Neuronal stem cell (in vitro differentiated cells): ENCODE measurements around the gene PXN.
A peak's percentile ranks its signal among the peaks of the same experiment; 100 is the strongest.
"Not testable (repeated sequence)": the region's sequence is repeated elsewhere in the genome, so short reads cannot be mapped to it uniquely, and the experiment has no call there.

ENCODE experiments used
- DNase-seq: peaks from one replicate; pipeline ENCODE4 v3.0.0-alpha.2; 2013; ENCODE audit warnings: low spot score
- H2AFZ ChIP-seq: one replicate; pipeline ENCODE4 v1.6.1; 2013; ENCODE audit warnings: mild to moderate bottlenecking, low read length, inconsistent platforms
- H2AK5ac ChIP-seq: 2 replicates; pipeline ENCODE4 v1.6.1; 2013; ENCODE audit warnings: low read depth, mild to moderate bottlenecking, inconsistent platforms, low read length, moderate library complexity, mixed read lengths
- H2BK120ac ChIP-seq: 2 replicates; pipeline ENCODE4 v1.6.1; 2013; ENCODE audit warnings: low read depth, mild to moderate bottlenecking, inconsistent platforms, low read length, moderate library complexity, mixed read lengths
- H2BK12ac ChIP-seq: one replicate; pipeline ENCODE4 v1.6.1; 2013; ENCODE audit warnings: low read length, inconsistent platforms
- H2BK15ac ChIP-seq: 2 replicates; pipeline ENCODE4 v1.6.1; 2013; ENCODE audit warnings: mild to moderate bottlenecking, low read length, inconsistent platforms, mixed read lengths
- H2BK5ac ChIP-seq: one replicate; pipeline ENCODE4 v1.6.1; 2013; ENCODE audit warnings: inconsistent platforms, mild to moderate bottlenecking, low read length, moderate library complexity
- H3K14ac ChIP-seq: one replicate; pipeline ENCODE4 v1.6.1; 2013; ENCODE audit warnings: low read length, inconsistent platforms
- H3K18ac ChIP-seq: 2 replicates; pipeline ENCODE4 v1.6.1; 2013; ENCODE audit warnings: low read length, inconsistent platforms
- H3K23ac ChIP-seq: 2 replicates; pipeline ENCODE4 v1.6.1; 2013; ENCODE audit warnings: low read depth, mild to moderate bottlenecking, mixed read lengths, low read length, inconsistent platforms; ENCODE audit not compliant: poor library complexity
- H3K27ac ChIP-seq: replicated peaks from 3 replicates; pipeline ENCODE4 v1.5.1; 2013; ENCODE audit warnings: low read length, inconsistent platforms
- H3K27me3 ChIP-seq, 3 experiments: 2 replicates each; pipeline ENCODE4 v1.6.1; 2013; ENCODE audit warnings: low read length in 3 of 3, mild to moderate bottlenecking in 2 of 3, inconsistent platforms in 1 of 3, low read depth in 1 of 3, mixed read lengths in 1 of 3, moderate library complexity in 1 of 3; ENCODE audit not compliant: control insufficient read depth in 3 of 3, insufficient read depth in 3 of 3
- H3K36me3 ChIP-seq, 2 donors: replicated peaks in 1 of 2; 2 replicates each; pipeline ENCODE4 v1.6.1; 2013; ENCODE audit warnings: low read length in 2 of 2; ENCODE audit not compliant: control insufficient read depth in 2 of 2, insufficient read depth in 2 of 2
- H3K4ac ChIP-seq: 2 replicates; pipeline ENCODE4 v1.6.1; 2013; ENCODE audit warnings: inconsistent platforms, mild to moderate bottlenecking, low read length, moderate library complexity
- H3K4me1 ChIP-seq, 2 donors: 1 replicate in 1 of 2; 2 replicates in 1 of 2; pipeline ENCODE4 v1.6.1; 2013; ENCODE audit warnings: low read length in 2 of 2, low read depth in 1 of 2; ENCODE audit not compliant: control insufficient read depth in 2 of 2, insufficient read depth in 1 of 2
- H3K4me2 ChIP-seq: one replicate; pipeline ENCODE4 v1.6.1; 2013; ENCODE audit warnings: mild to moderate bottlenecking, low read length, inconsistent platforms; ENCODE audit not compliant: insufficient read depth, poor library complexity, severe bottlenecking
- H3K4me3 ChIP-seq, 2 donors: 2 replicates each; pipeline ENCODE4 v1.5.1; 2013; ENCODE audit warnings: low read length in 2 of 2, mild to moderate bottlenecking in 2 of 2, inconsistent platforms in 1 of 2, moderate library complexity in 1 of 2
- H3K79me1 ChIP-seq: one replicate; pipeline ENCODE4 v1.6.1; 2013; ENCODE audit warnings: low read depth, mild to moderate bottlenecking, inconsistent platforms, low read length, moderate library complexity
- H3K9ac ChIP-seq: one replicate; pipeline ENCODE4 v1.6.1; 2013; ENCODE audit warnings: mild to moderate bottlenecking, low read depth, low read length, inconsistent platforms; ENCODE audit not compliant: poor library complexity
- H3K9me3 ChIP-seq, 2 donors: replicated peaks in 1 of 2; 2 replicates each; pipeline versions ENCODE3 to v1.6.1; 2013; ENCODE audit warnings: low read length in 2 of 2, mild to moderate bottlenecking in 2 of 2, inconsistent platforms in 1 of 2, low read depth in 1 of 2, mixed read lengths in 1 of 2, moderate library complexity in 1 of 2; ENCODE audit not compliant: control insufficient read depth in 2 of 2, insufficient read depth in 1 of 2
- H4K8ac ChIP-seq: one replicate; pipeline ENCODE4 v1.6.1; 2013; ENCODE audit warnings: low read depth, mild to moderate bottlenecking, inconsistent platforms, low read length, moderate library complexity
- H4K91ac ChIP-seq: one replicate; pipeline ENCODE4 v1.6.1; 2013; ENCODE audit warnings: low read length, low read depth, mild to moderate bottlenecking, inconsistent platforms; ENCODE audit not compliant: poor library complexity
- WGBS, 2 donors: extraction: QIAGEN DNeasy Blood & Tissue Kit; methylation state at CpG; one replicate each; pipeline ENCODE4 v1.1.7; 2013; ENCODE audit warnings: missing lambda C conversion rate in 2 of 2, mixed read lengths in 1 of 2; ENCODE audit not compliant: insufficient read length in 2 of 2, insufficient replicate concordance in 1 of 2; ENCODE audit errors: extremely low coverage in 2 of 2; 5-methylcytosine and 5-hydroxymethylcytosine counted together

PXN gene

DNA sequence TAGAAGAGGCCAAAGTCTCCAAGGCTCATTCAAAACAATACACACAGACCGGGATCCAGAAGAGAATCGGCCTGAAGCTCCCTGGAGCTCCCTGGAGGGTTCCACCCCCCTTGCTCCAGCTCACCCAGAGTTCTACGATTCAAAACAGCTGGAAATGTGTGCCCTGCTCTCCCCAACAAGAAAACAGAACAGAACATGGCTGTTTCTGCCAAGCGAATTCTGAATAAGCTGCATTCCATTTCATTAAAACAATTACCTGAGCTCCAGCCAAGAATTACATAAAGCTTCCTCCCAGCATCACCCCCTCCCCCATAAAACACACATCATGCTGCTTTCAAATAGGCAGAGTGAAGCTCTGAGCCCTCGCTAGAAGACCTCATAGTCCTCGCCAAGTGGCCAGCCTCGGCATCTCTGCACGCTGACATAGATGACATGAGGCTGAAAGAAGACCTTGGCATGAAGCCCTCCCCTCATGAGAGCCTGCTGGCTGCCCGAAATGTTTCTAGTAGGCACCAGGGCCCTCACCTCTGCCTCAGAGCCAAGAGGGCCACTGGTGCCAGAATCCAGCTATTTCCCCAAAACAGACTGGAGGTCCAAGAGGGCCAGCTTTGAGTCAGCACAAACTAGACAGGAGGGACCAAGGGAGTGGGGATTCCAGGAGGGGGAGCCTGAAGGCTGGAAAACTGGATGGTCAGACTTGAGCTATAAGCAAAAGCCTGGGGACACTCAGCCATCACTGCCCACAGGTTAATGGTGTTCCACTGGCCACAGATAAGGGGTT, 8.3 kb downstream of the PXN start:
- Histone ChIP-seq H3K14ac (no peak overlapping the region), H3K27me3 (no peaks in the 10 kb centered on the region), H3K9me3 (peaks cover 0 to 2% of the 10 kb centered on the region in 2 donors), H2BK12ac (no peak overlapping the region), H2AK5ac (no peak overlapping the region), H2BK15ac (no peak overlapping the region), H3K36me3 (peaks cover 0 to 12% of the 10 kb centered on the region in 2 donors), H3K23ac (no peak overlapping the region), H3K27ac (no peak overlapping the region), H3K4me2 (no peak overlapping the region), H2BK120ac (no peak overlapping the region), H2AFZ (no peak overlapping the region), H4K91ac (no peak overlapping the region), H2BK5ac (no peak overlapping the region), H3K79me1 (peaks cover 9% of the 10 kb centered on the region), H3K18ac (peak overlapping the region; percentile 21), H3K4me3 (no peak overlapping the region), H3K4me1 (peaks cover 0 to 8% of the 10 kb centered on the region in 2 donors), H3K4ac (no peak overlapping the region), H4K8ac (no peak overlapping the region), H3K9ac (no peak overlapping the region)
- no peak for DNase-seq
- WGBS, 2 donors = no CpG with 5 or more reads among the region's 9 CpGs

DNA sequence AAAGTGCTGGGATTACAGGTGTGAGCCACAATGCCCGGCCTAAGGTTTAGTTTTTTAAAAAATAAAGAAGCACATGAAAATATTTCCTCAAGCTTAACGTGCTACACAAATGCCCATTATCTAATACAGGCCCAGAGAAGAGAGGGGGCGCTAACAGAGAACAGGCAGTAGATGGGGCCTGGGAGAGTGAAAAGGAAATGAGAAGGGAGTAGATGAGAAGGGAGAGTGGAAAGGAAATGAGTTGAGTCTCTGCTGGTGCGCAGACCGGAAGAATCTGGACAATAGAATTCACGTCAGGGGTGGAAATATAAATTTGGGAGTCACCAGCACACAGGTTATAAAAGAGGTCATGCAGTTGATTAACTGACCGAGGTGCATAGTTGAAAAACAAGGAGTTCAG, 10.7 kb downstream of the PXN start:
- Histone ChIP-seq H3K4ac (no peak overlapping the region), H3K23ac (no peak overlapping the region), H2BK120ac (no peak overlapping the region), H2AFZ (no peak overlapping the region), H4K8ac (no peak overlapping the region), H2AK5ac (no peak overlapping the region), H3K27ac (no peak overlapping the region), H3K4me1 (peaks cover under 1 to 11% of the 10 kb centered on the region in 2 donors), H2BK5ac (no peak overlapping the region), H3K18ac (no peak overlapping the region), H3K9ac (no peak overlapping the region), H3K14ac (no peak overlapping the region), H2BK15ac (no peak overlapping the region), H3K9me3 (peaks cover 0 to 2% of the 10 kb centered on the region in 2 donors), H3K36me3 (peaks cover 0 to 12% of the 10 kb centered on the region in 2 donors), H3K4me2 (no peak overlapping the region), H3K79me1 (peaks cover 3% of the 10 kb centered on the region), H3K27me3 (no peaks in the 10 kb centered on the region), H3K4me3 (no peak overlapping the region), H4K91ac (no peak overlapping the region), H2BK12ac (no peak overlapping the region)
- no peak for DNase-seq
- no CpG with 5 or more reads among the region's 7 CpGs for WGBS, 2 donors

DNA sequence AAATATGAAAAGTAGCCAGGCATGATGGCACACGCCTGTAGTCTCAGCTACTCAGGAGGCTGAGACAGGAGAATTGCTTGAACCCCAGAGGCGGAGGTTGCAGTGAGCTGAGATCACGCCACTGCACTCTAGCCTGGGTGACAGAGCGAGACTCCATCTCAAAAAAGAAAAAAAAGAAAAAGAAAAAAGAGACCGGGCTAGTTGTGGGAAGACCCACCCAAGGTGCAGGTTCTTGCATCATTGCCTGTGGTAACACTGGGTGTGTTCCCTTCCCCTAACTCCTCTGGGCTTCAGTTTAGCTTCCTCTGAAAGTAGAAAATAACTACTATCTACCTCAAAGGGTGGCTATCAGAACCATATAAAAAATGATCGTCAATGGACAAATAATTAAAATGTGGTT, 12.2 kb downstream of the PXN start:
- not testable (repeated sequence) for H3K23ac ChIP-seq, H2BK5ac ChIP-seq, DNase-seq, H3K4me3 ChIP-seq, H2AK5ac ChIP-seq, H2BK15ac ChIP-seq, H3K14ac ChIP-seq, H4K8ac ChIP-seq, H4K91ac ChIP-seq, H3K18ac ChIP-seq, H3K79me1 ChIP-seq, H3K27ac ChIP-seq, H2BK120ac ChIP-seq, H3K9ac ChIP-seq, H3K9me3 ChIP-seq, H3K4me2 ChIP-seq, H2BK12ac ChIP-seq, H2AFZ ChIP-seq, H3K4ac ChIP-seq, H3K27me3 ChIP-seq
- WGBS, 2 donors = no CpG with 5 or more reads among the region's 6 CpGs
- Histone ChIP-seq H3K36me3 (peaks cover 0 to 12% of the 10 kb centered on the region in 2 donors), H3K4me1 (peaks cover 3 to 18% of the 10 kb centered on the region in 2 donors)

DNA sequence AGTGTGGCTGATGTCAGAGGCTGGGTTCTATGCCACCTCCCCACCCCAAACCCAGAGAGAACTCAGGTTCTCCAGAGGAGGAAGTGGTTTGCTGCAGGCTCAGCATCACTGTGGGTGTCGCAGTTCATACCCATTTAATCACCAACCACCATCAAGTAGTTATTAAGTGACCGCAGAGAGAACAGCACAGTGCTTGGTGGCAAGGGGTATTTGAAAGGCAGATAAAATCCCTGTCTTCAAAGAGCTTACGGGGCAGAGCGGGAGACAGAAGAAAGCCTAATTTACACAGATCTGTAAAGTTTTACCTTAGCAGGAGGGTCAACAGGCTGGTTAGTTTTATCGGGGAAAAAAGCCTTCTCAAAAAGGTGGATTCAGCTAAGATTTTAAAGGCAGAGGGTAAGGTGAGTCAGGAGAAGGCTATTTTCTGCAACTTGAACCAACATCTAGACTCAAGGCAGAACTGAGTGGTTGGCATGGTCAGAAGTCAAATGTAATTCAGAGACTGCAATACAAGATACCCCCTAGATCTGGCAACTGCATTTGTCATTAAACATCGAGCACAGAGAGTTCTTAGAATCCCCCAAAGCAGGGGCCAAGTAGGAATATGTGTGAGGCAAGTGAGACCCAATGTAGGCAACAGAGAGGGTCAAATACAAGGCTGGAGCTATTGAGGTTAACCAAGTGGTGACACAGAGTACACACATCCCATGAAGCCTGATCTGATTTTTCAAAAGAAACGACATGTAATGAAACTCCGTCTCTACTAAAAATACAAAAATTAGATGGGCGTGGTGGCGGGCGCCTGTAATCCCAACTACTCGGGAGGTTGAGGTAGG, 13.2 kb downstream of the PXN start:
- Histone ChIP-seq H3K27ac (no peak overlapping the region), H3K9ac (no peak overlapping the region), H3K27me3 (no peaks in the 10 kb centered on the region), H3K9me3 (peaks cover 0 to 2% of the 10 kb centered on the region in 2 donors), H2BK12ac (no peak overlapping the region), H4K8ac (no peak overlapping the region), H3K4me2 (no peak overlapping the region), H2AK5ac (no peak overlapping the region), H2BK15ac (no peak overlapping the region), H3K79me1 (no peaks in the 10 kb centered on the region), H3K4ac (no peak overlapping the region), H2BK5ac (no peak overlapping the region), H3K36me3 (peaks cover 0 to 12% of the 10 kb centered on the region in 2 donors), H3K14ac (no peak overlapping the region), H2BK120ac (no peak overlapping the region), H3K18ac (no peak overlapping the region), H4K91ac (no peak overlapping the region), H3K4me3 (no peak overlapping the region), H3K23ac (no peak overlapping the region), H3K4me1 (peaks cover 3 to 14% of the 10 kb centered on the region in 2 donors), H2AFZ (no peak overlapping the region)
- DNase-seq = no peak
- WGBS, 2 donors = no CpG with 5 or more reads among the region's 12 CpGs
